H1 (cell line): ENCODE results near the gene BCAS3.

ENCODE experiments used
- ATF2 ChIP-seq: IDR thresholded peaks from 2 replicates; pipeline ENCODE4 v1.6.1; 2012; ENCODE audit warnings: low read length, inconsistent platforms
- CTCF ChIP-seq, 3 experiments: IDR thresholded peaks; 1 replicate in 2 of 3; 2 replicates in 1 of 3; pipeline versions ENCODE4 v1.5.1 to v1.6.1; 2011; ENCODE audit warnings: low read length in 3 of 3, mild to moderate bottlenecking in 3 of 3, inconsistent platforms in 2 of 3, low read depth in 1 of 3, moderate library complexity in 1 of 3; ENCODE audit not compliant: insufficient read depth in 1 of 3; ENCODE audit errors: control extremely low read depth in 1 of 3
- MAFK ChIP-seq: IDR thresholded peaks from 2 replicates; pipeline ENCODE4 v1.6.1; 2012; ENCODE audit warnings: low read depth, mild to moderate bottlenecking, improper control_type of control experiment, low read length
- TCF12 ChIP-seq: IDR thresholded peaks from 2 replicates; pipeline ENCODE4 v1.6.1; 2011; ENCODE audit warnings: low read depth, mild to moderate bottlenecking, low read length
- TF ChIP-seq, protein P1 (sequence below): IDR thresholded peaks from 2 replicates; pipeline ENCODE4 v1.6.1; 2011; ENCODE audit warnings: low read depth, mild to moderate bottlenecking, low read length; ENCODE audit not compliant: insufficient read depth

DNA sequence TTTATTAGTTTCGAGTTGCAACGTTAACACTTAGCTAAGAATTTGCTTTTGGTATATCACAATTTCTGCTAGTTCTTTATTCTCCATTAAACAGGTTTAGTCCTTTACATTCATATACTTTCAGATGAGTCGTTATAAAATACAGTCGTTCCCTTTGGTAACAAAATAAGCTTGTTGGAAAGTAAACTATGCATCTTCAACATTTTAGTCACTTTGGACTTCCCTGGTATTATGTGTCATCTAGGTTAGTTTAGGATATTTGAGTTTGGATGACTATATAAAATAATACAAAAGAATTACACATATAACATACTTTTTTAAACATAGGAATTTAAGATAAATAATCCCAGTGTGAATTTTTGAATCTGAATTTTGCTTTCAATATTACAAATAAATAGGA lies 351.5 kb downstream of the BCAS3 start:
- TF ChIP-seq, protein P1, sequence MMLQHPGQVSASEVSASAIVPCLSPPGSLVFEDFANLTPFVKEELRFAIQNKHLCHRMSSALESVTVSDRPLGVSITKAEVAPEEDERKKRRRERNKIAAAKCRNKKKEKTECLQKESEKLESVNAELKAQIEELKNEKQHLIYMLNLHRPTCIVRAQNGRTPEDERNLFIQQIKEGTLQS = no peak
- TF ChIP-seq ATF2 (no peak), CTCF (IDR thresholded peaks at IDR 0.05; ENCODE audit: control extremely low read depth in 1 of 3, insufficient read depth in 1 of 3, low read depth in 1 of 3, low read length in 3 of 3) (no peak), TCF12 (no peak), MAFK (no peak)
